Kidney (tissue), 14 donors: ENCODE results near the gene CAPN15. TPM values are rescaled to one million over a fixed set of nuclear protein-coding genes. Genes with fewer than 3 reads are reported as not detected.
A peak's percentile ranks its signal among the peaks of the same experiment; 100 is the strongest.

Source experiments
- DNase-seq, 5 donors: peaks; one replicate each; pipeline ENCODE4 v3.0.0-alpha.2; 2013 to 2020
- FAIRE-seq: peaks from 2 replicates; lab custom pipeline; 2012; peaks lifted over from hg19 to GRCh38; lab: Jason Lieb, UNC
- H3K27ac ChIP-seq, 2 donors: one replicate each; pipeline ENCODE4 v1.7.0; 2013; ENCODE audit warnings: low read depth in 2 of 2, low read length in 2 of 2, inconsistent platforms in 1 of 2
- H3K27me3 ChIP-seq: one replicate; pipeline ENCODE4 v1.7.1; 2013; ENCODE audit warnings: low read length, inconsistent platforms; ENCODE audit not compliant: control insufficient read depth, insufficient read depth
- H3K36me3 ChIP-seq, 3 donors: one replicate each; pipeline versions ENCODE4 v1.7.0 to v1.7.1; 2013; ENCODE audit warnings: low read length in 3 of 3, control low read depth in 1 of 3, inconsistent platforms in 1 of 3; ENCODE audit not compliant: insufficient read depth in 3 of 3, control insufficient read depth in 2 of 3
- H3K4me1 ChIP-seq, 3 donors: one replicate each; pipeline versions ENCODE4 v1.7.0 to v1.7.1; 2013; ENCODE audit warnings: low read length in 3 of 3, inconsistent platforms in 1 of 3, low read depth in 1 of 3; ENCODE audit not compliant: control insufficient read depth in 2 of 3, insufficient read depth in 2 of 3
- H3K4me3 ChIP-seq, 3 donors: one replicate each; pipeline versions ENCODE4 v1.7.0 to v1.8.1; 2013; ENCODE audit warnings: low read length in 3 of 3, control low read depth in 1 of 3, inconsistent platforms in 1 of 3
- H3K9ac ChIP-seq, 3 donors: one replicate each; pipeline versions ENCODE4 v1.7.0 to v1.7.1; 2013; ENCODE audit warnings: low read length in 3 of 3, control low read depth in 1 of 3, inconsistent platforms in 1 of 3
- H3K9me3 ChIP-seq, 3 donors: one replicate each; pipeline versions ENCODE4 v1.7.0 to v1.7.1; 2013; ENCODE audit warnings: low read length in 3 of 3, control low read depth in 1 of 3, inconsistent platforms in 1 of 3; ENCODE audit not compliant: control insufficient read depth in 2 of 3, insufficient read depth in 1 of 3
- CTCF ChIP-seq: IDR thresholded peaks from 3 replicates; pipeline ENCODE4 v1.5.1; 2012; ENCODE audit warnings: mild to moderate bottlenecking, moderate library complexity, borderline replicate concordance; ENCODE audit not compliant: insufficient read depth; ENCODE audit errors: extremely low read depth
- intact Hi-C: fragments of 100-400 bp; cut with DNase I; formaldehyde crosslinking; loops from one replicate; pipeline ENCODE4 v1.11.1; 2022
- polyA plus RNA-seq: library from polyadenylated mRNA; stranded (reverse); fragments of 350-450 nt; fragmentation: Illumina TruSeq; extraction: RNeasy Lipid Tissue Mini Kit (QIAGEN cat#74804); gene quantifications from one replicate; pipeline ENCODE4 v1.2.3, GENCODE V29; 2014; ENCODE audit warnings: low read depth, low replicate concordance; ENCODE audit not compliant: insufficient read depth
- total RNA-seq: library from RNA; stranded (reverse); fragmentation: NEBNext Ultra II Directional; extraction: Animal tissue kit (Norgen Biotek cat#: 25700); gene quantifications from one replicate; pipeline ENCODE4 v1.2.1, GENCODE V29; 2021
- donor health status: control.
- donor health status: control.
- donor health status: control.
- donor health status: control.
- donor health status: control.
- donor health status: DM: yes; HTN: yes; CAD: no.
- donor health status: Normal renal cell carcinoma (clear cell type).

Gene CAPN15
- total and polyA plus RNA-seq, 2 donors from 2014 or later, result 17.9 to 52.9 TPM

GRCh38 chr16:483341-484075 is 44.0 kb upstream of the CAPN15 start:
- no peaks in the 10 kb centered on the region for H3K9me3 ChIP-seq
- H3K27ac ChIP-seq, result peak overlapping the region; percentile 6 to 78
- FAIRE-seq (no peak), DNase-seq (peak in 4 of 5 donors; percentile 31 to 62 (median 52))
- no peak for TF ChIP-seq CTCF
- peak overlapping the region in 1 of 3 donors; percentile 13 for H3K4me3 ChIP-seq
- peaks cover 0 to 10% (median 7%) of the 10 kb centered on the region in 3 donors for H3K4me1 ChIP-seq
- peak overlapping the region in 1 of 3 donors; percentile 58 for H3K9ac ChIP-seq
- intact Hi-C loops, result no loop called here
- peaks cover 0 to 38% (median 7%) of the 10 kb centered on the region in 3 donors for H3K36me3 ChIP-seq
- no peaks in the 10 kb centered on the region for H3K27me3 ChIP-seq

GRCh38 chr16:489606-490005 is 37.9 kb upstream of the CAPN15 start:
- Histone ChIP-seq H3K4me1 (peaks cover 0 to 3% (median 0%) of the 10 kb centered on the region in 3 donors), H3K4me3 (no peak overlapping the region), H3K9ac (no peak overlapping the region), H3K36me3 (peaks cover 0 to 53% (median 26%) of the 10 kb centered on the region in 3 donors), H3K27ac (no peak overlapping the region), H3K27me3 (no peaks in the 10 kb centered on the region), H3K9me3 (no peaks in the 10 kb centered on the region)
- intact Hi-C loops, result no loop called here
- FAIRE-seq (no peak), DNase-seq (no peak)
- no peak for TF ChIP-seq CTCF

DNA sequence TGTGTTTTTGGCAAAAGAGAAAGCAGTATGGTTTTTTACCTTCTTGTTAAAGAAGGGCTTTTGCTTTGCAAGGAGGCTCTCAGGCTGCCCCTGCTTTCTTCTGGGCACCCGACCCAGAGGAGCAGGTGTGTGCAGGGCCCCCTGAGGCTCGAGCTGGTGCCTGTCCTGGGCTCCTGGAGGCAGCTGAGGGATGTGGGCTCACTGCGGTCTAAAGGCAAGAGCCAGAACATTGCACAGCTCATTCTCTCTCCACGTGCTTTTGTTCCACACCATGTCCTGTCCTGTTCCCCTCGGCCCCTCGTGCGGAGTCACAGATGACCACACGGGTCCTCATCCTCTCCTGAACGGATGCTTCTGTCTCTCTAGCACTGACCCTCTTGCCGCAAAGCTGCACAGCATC is 36.7 kb upstream of the CAPN15 start:
- Histone ChIP-seq H3K27me3 (no peaks in the 10 kb centered on the region), H3K36me3 (peaks cover 0 to 47% (median 23%) of the 10 kb centered on the region in 3 donors), H3K4me3 (no peak overlapping the region), H3K9ac (no peak overlapping the region), H3K27ac (no peak overlapping the region), H3K9me3 (no peaks in the 10 kb centered on the region), H3K4me1 (peaks cover 0 to 2% (median 0%) of the 10 kb centered on the region in 3 donors)
- intact Hi-C loops, result no loop called here
- no peak for DNase-seq
- TF ChIP-seq CTCF, result no peak
- FAIRE-seq, result no peak
